ENCODE results near the gene PKD2L2. TPM values are rescaled to one million over a fixed set of nuclear protein-coding genes. Genes with fewer than 3 reads are reported as not detected.

The PKD2L2 gene
- total and polyA plus RNA-seq, 10 of the 15 experiments (the other 5 are each of a cell fraction or from before 2014, with no cell fraction given): 0.11 to 0.86 (median 0.26) TPM; not detected in 4

- TF ChIP-seq FOXM1 (IDR thresholded peaks at IDR 0.05; ENCODE audit: low read depth, low read length) (no peak), LARP7 (IDR thresholded peaks at IDR 0.05) (peak; percentile 62), HSF1 (IDR thresholded peaks at IDR 0.05; ENCODE audit: low read depth, low read length) (no peak), NFYA (IDR thresholded peaks at IDR 0.05; ENCODE audit: borderline replicate concordance, low read depth, low read length) (no peak), KLF5 (IDR thresholded peaks at IDR 0.05; ENCODE audit: partially characterized antibody) (peak; percentile 35), ZNF622 (IDR thresholded peaks at IDR 0.05) (no peak), ZNF217 (IDR thresholded peaks at IDR 0.05) (peak; percentile 97; the same call in 1 of the 2 replicates), CBX5 (IDR thresholded peaks at IDR 0.05; ENCODE audit: low read depth) (peak; percentile 23; the same call in 1 of the 2 replicates), POLR2AphosphoS5 (IDR thresholded peaks at IDR 0.05; ENCODE audit: low read length) (peak; percentile 91; the same call in 1 of the 2 replicates), ZNF592 (IDR thresholded peaks at IDR 0.05) (0 out of 2 replicates have a peak, but pooled peaks have one; percentile 46), TCF7 (IDR thresholded peaks at IDR 0.05; ENCODE audit: borderline replicate concordance) (no peak), CBFB (IDR thresholded peaks at IDR 0.05; ENCODE audit: low read depth) (no peak; the same call in 1 of the 2 replicates), TCF12 (IDR thresholded peaks at IDR 0.05; ENCODE audit: low read depth, low read length) (no peak), HDGF (IDR thresholded peaks at IDR 0.05) (no peak), IKZF2 (IDR thresholded peaks at IDR 0.05) (no peak; a peak in 1 of 4 replicates), NBN (IDR thresholded peaks at IDR 0.05) (peak; percentile 82; the same call in 1 of the 2 replicates), FOXK2 (IDR thresholded peaks at IDR 0.05) (no peak), MYC (IDR thresholded peaks at IDR 0.05; ENCODE audit: insufficient read depth, insufficient read length, insufficient replicate concordance, low read length, severe bottlenecking) (no peak), SP1 (IDR thresholded peaks at IDR 0.05; ENCODE audit: low read depth, low read length) (no peak), USF1 (IDR thresholded peaks at IDR 0.05; ENCODE audit: borderline replicate concordance, extremely low read length, insufficient read depth, low read depth, low read length) (no peak), NFXL1 (IDR thresholded peaks at IDR 0.05; ENCODE audit: borderline replicate concordance) (0 out of 2 replicates have a peak, but pooled peaks have one; percentile 79), PKNOX1 (IDR thresholded peaks at IDR 0.05) (peak; percentile 31; the same call in 1 of the 2 replicates), SRF (IDR thresholded peaks at IDR 0.05; ENCODE audit: low read depth in 2 of 2, low read length in 2 of 2) (no peak)
These were observed at the start of gene PKD2L2 (continued) for GRCh38 chr5:137888863-137889759.
